C4-2B (cell line): ENCODE measurements around the gene ETHE1.
"Not testable (repeated sequence)": the region's sequence is repeated elsewhere in the genome, so short reads cannot be mapped to it uniquely, and the experiment has no call there.

Experiments used
- ZFX ChIP-seq: fragments of 450-650 bp; IDR thresholded peaks from 2 replicates; pipeline ENCODE4 v1.6.1; 2017
- TF ChIP-seq, protein P1 (sequence below): fragments of 450-650 bp; conservative IDR thresholded peaks from 2 replicates; pipeline ENCODE4 v1.5.1; 2017; ENCODE audit warnings: mild to moderate bottlenecking

DNA sequence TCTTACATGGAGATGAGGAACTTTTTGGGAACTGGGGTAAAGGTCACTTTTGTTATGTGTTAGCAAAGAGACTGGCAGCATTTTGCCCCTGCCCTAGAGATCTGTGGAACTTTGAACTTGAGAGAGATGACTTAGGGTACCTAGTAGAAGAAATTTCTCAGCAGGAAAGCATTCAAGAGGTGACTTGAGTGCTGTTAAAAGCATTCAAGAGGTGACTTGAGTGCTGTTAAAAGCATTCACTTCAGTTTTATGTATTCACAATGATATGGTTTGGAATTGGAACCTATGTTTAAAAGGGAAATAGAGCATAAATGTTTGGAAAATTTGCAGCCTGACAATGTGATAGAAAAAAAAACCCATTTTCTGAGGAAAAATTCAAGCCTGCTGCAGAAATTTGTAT lies 14.6 kb downstream of the ETHE1 start:
- TF ChIP-seq, protein P1, sequence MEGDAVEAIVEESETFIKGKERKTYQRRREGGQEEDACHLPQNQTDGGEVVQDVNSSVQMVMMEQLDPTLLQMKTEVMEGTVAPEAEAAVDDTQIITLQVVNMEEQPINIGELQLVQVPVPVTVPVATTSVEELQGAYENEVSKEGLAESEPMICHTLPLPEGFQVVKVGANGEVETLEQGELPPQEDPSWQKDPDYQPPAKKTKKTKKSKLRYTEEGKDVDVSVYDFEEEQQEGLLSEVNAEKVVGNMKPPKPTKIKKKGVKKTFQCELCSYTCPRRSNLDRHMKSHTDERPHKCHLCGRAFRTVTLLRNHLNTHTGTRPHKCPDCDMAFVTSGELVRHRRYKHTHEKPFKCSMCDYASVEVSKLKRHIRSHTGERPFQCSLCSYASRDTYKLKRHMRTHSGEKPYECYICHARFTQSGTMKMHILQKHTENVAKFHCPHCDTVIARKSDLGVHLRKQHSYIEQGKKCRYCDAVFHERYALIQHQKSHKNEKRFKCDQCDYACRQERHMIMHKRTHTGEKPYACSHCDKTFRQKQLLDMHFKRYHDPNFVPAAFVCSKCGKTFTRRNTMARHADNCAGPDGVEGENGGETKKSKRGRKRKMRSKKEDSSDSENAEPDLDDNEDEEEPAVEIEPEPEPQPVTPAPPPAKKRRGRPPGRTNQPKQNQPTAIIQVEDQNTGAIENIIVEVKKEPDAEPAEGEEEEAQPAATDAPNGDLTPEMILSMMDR, result not testable (repeated sequence)
- not testable (repeated sequence) for TF ChIP-seq ZFX
